CD14-positive monocyte (primary cell): ENCODE data around the gene INS. TPM values are rescaled to one million over a fixed set of nuclear protein-coding genes. Genes with fewer than 3 reads are reported as not detected.

Experiments
- DNase-seq, 3 donors: peaks; one replicate each; pipeline ENCODE4 v3.0.0-alpha.2; 2011 to 2022
- H2AFZ ChIP-seq: 2 replicates; pipeline ENCODE4 v1.6.0; 2012; ENCODE audit warnings: mild to moderate bottlenecking, low read depth, low read length, inconsistent platforms; ENCODE audit not compliant: insufficient read depth, poor library complexity, severe bottlenecking
- H3K27ac ChIP-seq, 2 donors: 1 replicate in 1 of 2; 2 replicates in 1 of 2; pipeline ENCODE4 v1.5.1; 2012 to 2013; ENCODE audit warnings: low read length in 2 of 2, control low read depth in 1 of 2, inconsistent platforms in 1 of 2, low read depth in 1 of 2, mild to moderate bottlenecking in 1 of 2
- H3K27me3 ChIP-seq, 2 donors: one replicate each; pipeline versions ENCODE4 v1.6.0 to v1.6.1; 2011 to 2013; ENCODE audit warnings: low read length in 2 of 2; ENCODE audit not compliant: control insufficient read depth in 2 of 2, insufficient read depth in 2 of 2
- H3K36me3 ChIP-seq, 2 donors: replicated peaks in 1 of 2; 1 replicate in 1 of 2; 2 replicates in 1 of 2; pipeline versions ENCODE4 v1.5.1 to v1.6.1; 2012 to 2013; ENCODE audit warnings: low read length in 2 of 2, control low read depth in 1 of 2, inconsistent platforms in 1 of 2, mild to moderate bottlenecking in 1 of 2; ENCODE audit not compliant: insufficient read depth in 2 of 2, control insufficient read depth in 1 of 2
- H3K4me1 ChIP-seq, 2 donors: 1 replicate in 1 of 2; 2 replicates in 1 of 2; pipeline versions ENCODE4 v1.5.1 to v1.6.1; 2012 to 2013; ENCODE audit warnings: low read length in 2 of 2, control low read depth in 1 of 2, inconsistent platforms in 1 of 2, mild to moderate bottlenecking in 1 of 2, moderate library complexity in 1 of 2; ENCODE audit not compliant: insufficient read depth in 2 of 2, control insufficient read depth in 1 of 2
- H3K4me2 ChIP-seq: replicated peaks from 2 replicates; pipeline ENCODE3; 2012; ENCODE audit warnings: low read length, moderate library complexity, mild to moderate bottlenecking; ENCODE audit not compliant: poor library complexity, severe bottlenecking; ENCODE audit errors: extremely low read depth
- H3K4me3 ChIP-seq, 3 experiments: fragments of 200-600 bp in 1 of 3; sonication (generic) in 1 of 3; replicated peaks in 1 of 3; 1 replicate in 2 of 3; 2 replicates in 1 of 3; pipeline ENCODE4 v1.5.1; 2011 to 2013; ENCODE audit warnings: low read length in 3 of 3, mild to moderate bottlenecking in 3 of 3, control low read depth in 2 of 3, low read depth in 2 of 3, inconsistent platforms in 1 of 3, moderate library complexity in 1 of 3
- H3K79me2 ChIP-seq: 2 replicates; pipeline ENCODE4 v1.6.0; 2012; ENCODE audit warnings: mild to moderate bottlenecking, control low read depth, inconsistent platforms, low read length, moderate library complexity; ENCODE audit not compliant: insufficient read depth
- H3K9ac ChIP-seq: 2 replicates; pipeline ENCODE4 v1.6.0; 2017; ENCODE audit warnings: low read length, mild to moderate bottlenecking; ENCODE audit not compliant: insufficient read depth, poor library complexity, severe bottlenecking
- H3K9me3 ChIP-seq, 2 donors: replicated peaks in 1 of 2; 1 replicate in 1 of 2; 2 replicates in 1 of 2; pipeline versions ENCODE4 v1.5.1 to v1.6.1; 2012 to 2013; ENCODE audit warnings: low read length in 2 of 2, control low read depth in 1 of 2; ENCODE audit not compliant: control insufficient read depth in 1 of 2, insufficient read depth in 1 of 2
- H4K20me1 ChIP-seq: 2 replicates; pipeline ENCODE4 v1.6.0; 2012; ENCODE audit warnings: mild to moderate bottlenecking, low read length, control low read depth, moderate library complexity; ENCODE audit not compliant: insufficient read depth
- H3K27ac Mint-ChIP-seq, 7 donors: one replicate each; pipeline ENCODE4 v1.8.0; 2020; ENCODE audit warnings: mild to moderate bottlenecking in 7 of 7, mixed read lengths in 7 of 7, moderate library complexity in 6 of 7, inconsistent platforms in 2 of 7
- H3K27me3 Mint-ChIP-seq, 3 donors: one replicate each; pipeline ENCODE4 v1.8.0; 2021 to 2022; ENCODE audit warnings: low read depth in 3 of 3, mild to moderate bottlenecking in 3 of 3, mixed read lengths in 3 of 3, moderate library complexity in 3 of 3, inconsistent platforms in 1 of 3
- H3K36me3 Mint-ChIP-seq, 2 donors: one replicate each; pipeline ENCODE4 v1.8.0; 2020; ENCODE audit warnings: mixed read lengths in 2 of 2, inconsistent platforms in 1 of 2, mild to moderate bottlenecking in 1 of 2
- H3K4me1 Mint-ChIP-seq: one replicate; pipeline ENCODE4 v1.8.0; 2020; ENCODE audit warnings: mild to moderate bottlenecking, mixed read lengths
- H3K4me3 Mint-ChIP-seq, 2 donors: one replicate each; pipeline ENCODE4 v1.8.0; 2020; ENCODE audit warnings: mild to moderate bottlenecking in 2 of 2, mixed read lengths in 2 of 2, moderate library complexity in 1 of 2
- H3K9me3 Mint-ChIP-seq, 7 donors: one replicate each; pipeline ENCODE4 v1.8.0; 2020 to 2022; ENCODE audit warnings: mixed read lengths in 7 of 7, mild to moderate bottlenecking in 6 of 7, moderate library complexity in 6 of 7, inconsistent platforms in 2 of 7
- WGBS: methylation state at CpG from one replicate; pipeline ENCODE4 v1.1.5; 2013; ENCODE audit warnings: missing lambda C conversion rate; ENCODE audit not compliant: insufficient coverage; 5-methylcytosine and 5-hydroxymethylcytosine counted together
- intact Hi-C, 2 donors: fragments of 100-400 bp; cut with micrococcal nuclease; formaldehyde crosslinking; loops; one replicate each; pipeline versions ENCODE4 v1.15.0 to v1.15.1; 2023
- polyA plus RNA-seq, 3 donors: library from polyadenylated mRNA; depleted of rRNA in 1 of 3; unstranded in 2 of 3; stranded (reverse) in 1 of 3; fragments of 300-500 nt in 2 of 3; fragments of >200 nt in 1 of 3; fragmentation: Illumina TruSeq in 2 of 3; gene quantifications; 1 replicate in 2 of 3; 2 replicates in 1 of 3; pipeline ENCODE4 v1.2.3, GENCODE V29; 2012 to 2021
- TF ChIP-seq, protein P1 (sequence below): fragments of 200-600 bp; IDR thresholded peaks from one replicate; pipeline ENCODE4 v1.8.0; 2022; ENCODE audit warnings: antibody characterized with exemption, mild to moderate bottlenecking

The INS gene
- polyA plus RNA-seq, 3 donors = not detected

DNA sequence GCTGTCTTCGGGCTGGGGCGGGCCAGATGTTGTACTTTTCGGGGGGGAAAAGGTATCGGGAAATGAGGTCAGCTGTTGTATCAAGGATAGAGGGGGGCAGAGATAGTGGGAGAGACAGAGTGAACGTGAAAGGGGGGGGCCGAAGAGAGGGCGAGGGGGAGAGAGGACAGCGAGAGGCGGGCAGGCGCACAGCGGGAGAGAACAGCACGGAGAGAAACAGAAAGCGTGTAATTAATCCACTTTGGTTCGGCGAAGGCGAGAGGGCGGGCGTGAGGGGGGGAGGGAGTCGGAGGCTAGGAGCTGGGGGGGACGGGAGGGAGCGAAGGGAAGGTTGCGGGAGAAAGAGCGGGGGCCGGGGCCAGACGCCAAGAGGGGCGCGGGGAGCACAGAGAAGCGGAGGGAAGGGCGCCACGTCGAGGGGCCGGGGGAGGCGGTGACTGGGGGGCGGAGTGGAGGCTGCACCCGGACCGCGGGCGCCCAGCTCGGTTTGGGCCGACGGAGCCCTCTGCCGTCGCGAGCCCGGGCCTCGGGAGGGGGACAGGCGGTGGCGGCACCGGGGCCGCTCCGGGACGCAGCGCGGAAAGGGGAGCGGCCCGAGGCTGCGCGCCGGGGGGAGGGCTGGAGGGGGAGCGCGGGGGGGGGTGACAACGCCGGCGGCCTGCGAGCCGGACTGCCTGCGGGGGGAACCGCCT lies 22.4 kb downstream of the INS start:
- Mint-ChIP-seq H3K4me3 (peak overlapping the region in 1 of 2 donors; percentile 62), H3K9me3 (peaks cover 0 to 13% (median 2%) of the 10 kb centered on the region in 7 donors), H3K36me3 (no peaks in the 10 kb centered on the region), H3K27ac (no peak overlapping the region), H3K4me1 (peaks cover 5% of the 10 kb centered on the region), H3K27me3 (peaks cover 66 to 91% (median 76%) of the 10 kb centered on the region in 3 donors)
- no peak for DNase-seq
- H3K36me3 ChIP-seq = no peaks in the 10 kb centered on the region
- no peaks in the 10 kb centered on the region for H4K20me1 ChIP-seq
- H3K27ac ChIP-seq = no peak overlapping the region
- no peaks in the 10 kb centered on the region for H3K4me1 ChIP-seq
- H3K79me2 ChIP-seq = no peaks in the 10 kb centered on the region
- no peak overlapping the region for H3K4me3 ChIP-seq
- no peak overlapping the region for H3K4me2 ChIP-seq
- peaks cover 0 to 24% of the 10 kb centered on the region in 2 donors for H3K9me3 ChIP-seq
- H3K27me3 ChIP-seq = peaks cover 39 to 85% of the 10 kb centered on the region in 2 donors
- 2% methylated on average over 52 of the region's 68 CpGs for WGBS
- intact Hi-C loops = no loop called here
- no peak overlapping the region for H2AFZ ChIP-seq
- H3K9ac ChIP-seq = no peak overlapping the region
- TF ChIP-seq, protein P1, sequence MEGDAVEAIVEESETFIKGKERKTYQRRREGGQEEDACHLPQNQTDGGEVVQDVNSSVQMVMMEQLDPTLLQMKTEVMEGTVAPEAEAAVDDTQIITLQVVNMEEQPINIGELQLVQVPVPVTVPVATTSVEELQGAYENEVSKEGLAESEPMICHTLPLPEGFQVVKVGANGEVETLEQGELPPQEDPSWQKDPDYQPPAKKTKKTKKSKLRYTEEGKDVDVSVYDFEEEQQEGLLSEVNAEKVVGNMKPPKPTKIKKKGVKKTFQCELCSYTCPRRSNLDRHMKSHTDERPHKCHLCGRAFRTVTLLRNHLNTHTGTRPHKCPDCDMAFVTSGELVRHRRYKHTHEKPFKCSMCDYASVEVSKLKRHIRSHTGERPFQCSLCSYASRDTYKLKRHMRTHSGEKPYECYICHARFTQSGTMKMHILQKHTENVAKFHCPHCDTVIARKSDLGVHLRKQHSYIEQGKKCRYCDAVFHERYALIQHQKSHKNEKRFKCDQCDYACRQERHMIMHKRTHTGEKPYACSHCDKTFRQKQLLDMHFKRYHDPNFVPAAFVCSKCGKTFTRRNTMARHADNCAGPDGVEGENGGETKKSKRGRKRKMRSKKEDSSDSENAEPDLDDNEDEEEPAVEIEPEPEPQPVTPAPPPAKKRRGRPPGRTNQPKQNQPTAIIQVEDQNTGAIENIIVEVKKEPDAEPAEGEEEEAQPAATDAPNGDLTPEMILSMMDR = no peak

DNA sequence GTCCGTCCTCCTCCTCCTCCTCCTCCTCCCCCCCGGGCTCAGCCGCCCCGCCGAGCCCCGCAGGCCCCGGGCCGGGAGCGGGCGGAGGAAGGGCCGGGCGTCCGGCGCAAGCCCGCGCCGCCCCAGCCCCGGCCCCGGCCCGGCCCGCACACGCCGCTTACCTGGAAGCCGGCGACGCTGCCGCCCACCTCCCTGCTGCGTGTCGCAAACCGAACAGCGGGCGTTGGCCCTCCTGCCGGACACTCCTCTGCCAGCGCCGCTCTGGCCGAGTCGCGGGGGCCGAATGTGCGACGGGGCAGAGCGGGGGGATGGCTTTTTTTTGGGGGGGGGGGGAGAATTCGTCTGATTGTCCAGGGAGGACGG lies 23.0 kb downstream of the INS start:
- H3K4me2 ChIP-seq = no peak overlapping the region
- Mint-ChIP-seq H3K27ac (no peak overlapping the region), H3K4me1 (peaks cover 5% of the 10 kb centered on the region), H3K36me3 (no peaks in the 10 kb centered on the region), H3K9me3 (peaks cover 0 to 11% (median 2%) of the 10 kb centered on the region in 7 donors), H3K27me3 (peaks cover 67 to 91% (median 77%) of the 10 kb centered on the region in 3 donors), H3K4me3 (peak overlapping the region in 1 of 2 donors; percentile 62)
- H3K27me3 ChIP-seq = peaks cover 36 to 79% of the 10 kb centered on the region in 2 donors
- TF ChIP-seq, protein P1 = no peak
- no peak overlapping the region for H3K4me3 ChIP-seq
- no peaks in the 10 kb centered on the region for H3K36me3 ChIP-seq
- no peak overlapping the region for H3K9ac ChIP-seq
- H3K79me2 ChIP-seq = no peaks in the 10 kb centered on the region
- H2AFZ ChIP-seq = no peak overlapping the region
- no peak overlapping the region for H3K27ac ChIP-seq
- intact Hi-C loops = no loop called here
- H4K20me1 ChIP-seq = no peaks in the 10 kb centered on the region
- H3K9me3 ChIP-seq = peaks cover 0 to 24% of the 10 kb centered on the region in 2 donors
- no peaks in the 10 kb centered on the region for H3K4me1 ChIP-seq
- no peak for DNase-seq
- 0% methylated on average over 23 of the region's 44 CpGs for WGBS
